CD4-positive, alpha-beta T cell treated with Interleukin-1 beta for 1 hour (primary cell): ENCODE results near the gene CFAP298.
"Not testable (repeated sequence)": the region's sequence is repeated elsewhere in the genome, so short reads cannot be mapped to it uniquely, and the experiment has no call there.

Experiments used
- DNase-seq, 2 donors: peaks; one replicate each; pipeline ENCODE4 v3.0.0-alpha.2; 2020 to 2022

Gene CFAP298

GRCh38 chr21:32565856-32566465 lies 46.2 kb downstream of the CFAP298 start:
- no peak for DNase-seq

GRCh38 chr21:32562915-32563314 lies 49.3 kb downstream of the CFAP298 start:
- DNase-seq = no peak

GRCh38 chr21:32562426-32562825 lies 49.8 kb downstream of the CFAP298 start:
- no peak for DNase-seq

GRCh38 chr21:32561476-32561875 lies 50.7 kb downstream of the CFAP298 start:
- not testable (repeated sequence) for DNase-seq

- DNase-seq = no peak
Observed at GRCh38 chr21:32560896-32561295, 51.3 kb downstream of the CFAP298 start.

GRCh38 chr21:32559006-32559610 lies 53.1 kb downstream of the CFAP298 start:
- no peak for DNase-seq

- DNase-seq = no peak
Observed at GRCh38 chr21:32558106-32558505, 54.1 kb downstream of the CFAP298 start.

GRCh38 chr21:32554832-32555638 lies 57.1 kb downstream of the CFAP298 start:
- no peak for DNase-seq

GRCh38 chr21:32549886-32550285 lies 62.3 kb downstream of the CFAP298 start:
- DNase-seq = no peak

- no peak for DNase-seq
Observed at GRCh38 chr21:32549440-32549839, 62.7 kb downstream of the CFAP298 start.
